Medulla oblongata (tissue), 1 donor: ENCODE measurements around the gene RPL4.
"Not testable (repeated sequence)": the region's sequence is repeated elsewhere in the genome, so short reads cannot be mapped to it uniquely, and the experiment has no call there.

Experiments
- DNase-seq: peaks from one replicate; pipeline ENCODE4 v3.0.0-alpha.2; 2015; ENCODE audit errors: extremely low spot score

RPL4 gene

GRCh38 chr15:66504563-66505429 lies at the start of gene RPL4, which contains the start of gene ZWILCH:
Gene RPL4, minus strand, starts transcription at chr15:66504855. Its CDS starts 65 bp downstream, at chr15:66504790.
Gene ZWILCH, plus strand, starts transcription at chr15:66505326. Its CDS starts 13 bp downstream, at chr15:66505339.
- peak; percentile 82 for DNase-seq

GRCh38 chr15:66545255-66545654 lies 40.6 kb upstream of the RPL4 start:
- DNase-seq: no peak

DNA sequence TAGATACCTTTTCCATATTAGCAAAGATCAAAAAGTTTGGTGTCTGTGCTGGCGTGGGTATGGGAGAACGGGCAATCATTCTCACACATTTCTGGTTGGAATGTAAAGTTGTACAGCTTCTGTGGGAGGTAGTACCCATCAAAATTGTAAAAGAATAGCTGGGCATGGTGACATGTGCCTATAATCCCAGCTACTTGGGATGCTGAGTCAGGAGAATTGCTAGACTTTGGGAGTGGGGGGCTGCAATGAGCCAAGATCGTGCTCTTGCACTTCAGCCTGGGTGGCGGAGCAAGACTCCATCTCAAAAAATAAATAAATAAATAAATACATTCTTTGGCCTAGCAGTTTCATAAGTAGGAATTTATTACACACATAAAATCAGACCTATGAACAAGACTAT lies 38.2 kb upstream of the RPL4 start:
- DNase-seq: no peak

DNA sequence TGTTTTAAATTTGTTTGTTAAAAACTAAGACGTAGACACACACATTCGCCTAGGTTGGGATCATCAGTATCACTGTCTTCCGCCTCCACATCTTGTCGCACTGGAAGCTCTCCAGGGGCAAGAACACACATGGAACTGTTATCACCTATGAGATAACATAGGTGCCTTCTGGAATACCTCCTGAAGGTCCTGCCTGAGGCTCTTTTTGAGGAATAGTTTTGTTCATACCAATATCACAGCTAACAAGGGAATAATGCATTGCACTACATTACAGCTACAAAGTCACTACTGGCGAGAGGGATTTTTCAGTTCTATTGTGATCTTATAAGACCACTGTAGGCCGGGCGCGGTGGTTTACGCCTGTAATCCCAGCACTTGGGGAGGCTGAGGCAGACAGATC lies 30.4 kb upstream of the RPL4 start:
- DNase-seq: no peak

- DNase-seq: peak; percentile 25
Observed at GRCh38 chr15:66524838-66525237, 20.2 kb upstream of the RPL4 start.

DNA sequence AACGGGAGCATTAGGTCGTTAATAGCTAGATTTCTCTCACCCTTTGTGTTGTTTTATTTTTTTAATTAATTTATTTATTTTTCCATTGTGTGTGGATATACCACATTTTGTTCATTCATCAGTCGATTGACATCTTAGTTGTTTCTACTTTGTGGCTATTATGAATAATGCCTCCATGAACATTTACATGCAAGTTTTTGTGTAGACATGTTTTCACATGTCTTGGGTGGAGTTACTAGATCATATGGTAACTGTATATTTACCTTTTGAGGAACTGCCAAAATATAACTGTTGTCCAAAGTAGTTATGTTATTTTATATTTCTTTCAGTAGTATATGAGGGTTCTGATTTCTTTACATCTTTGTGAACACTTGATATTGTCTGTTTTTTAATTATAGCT lies 19.3 kb upstream of the RPL4 start:
- DNase-seq: no peak

DNA sequence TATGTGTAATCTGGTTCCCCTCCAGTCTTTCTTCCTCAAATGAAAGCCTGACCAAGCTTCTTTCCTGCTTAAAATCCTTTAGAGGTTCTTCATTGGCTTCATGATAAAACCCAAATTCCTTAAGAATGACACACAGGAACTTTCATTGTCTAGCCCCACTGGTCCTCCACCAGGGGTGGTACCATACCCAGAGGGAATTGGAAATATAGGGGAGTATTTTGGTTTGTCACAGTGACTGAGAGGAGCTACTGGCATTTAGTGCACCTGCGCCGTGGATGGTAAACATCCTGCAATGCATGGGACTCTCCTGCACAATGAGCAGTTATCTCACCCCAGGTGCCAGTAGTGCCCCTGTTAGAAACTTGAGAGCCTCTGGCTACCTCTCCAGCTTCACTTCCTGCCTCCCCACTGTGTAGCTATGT lies 11.3 kb upstream of the RPL4 start:
- DNase-seq: no peak

DNA sequence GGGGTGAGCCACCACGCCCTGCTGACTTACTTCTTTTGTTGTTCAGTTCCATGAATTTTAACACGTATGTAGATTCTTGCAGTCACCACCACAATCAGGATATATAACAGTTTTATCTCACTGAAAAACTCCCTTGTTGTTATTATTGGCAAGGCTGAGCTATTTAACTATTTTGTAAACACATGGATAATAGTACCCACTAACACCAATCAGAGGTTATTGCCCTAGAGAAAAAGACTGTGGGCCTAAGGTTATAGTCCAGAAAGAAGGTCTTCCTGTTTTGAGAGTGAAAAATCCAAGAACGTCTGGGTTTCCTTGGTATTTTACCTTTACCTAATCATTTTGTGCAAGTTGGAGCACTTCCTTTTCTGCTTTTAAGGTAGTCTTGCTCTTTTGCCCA lies 9.9 kb upstream of the RPL4 start:
- no peak for DNase-seq

- no peak for DNase-seq
Observed at GRCh38 chr15:66508293-66508883, 3.7 kb upstream of the RPL4 start.

DNA sequence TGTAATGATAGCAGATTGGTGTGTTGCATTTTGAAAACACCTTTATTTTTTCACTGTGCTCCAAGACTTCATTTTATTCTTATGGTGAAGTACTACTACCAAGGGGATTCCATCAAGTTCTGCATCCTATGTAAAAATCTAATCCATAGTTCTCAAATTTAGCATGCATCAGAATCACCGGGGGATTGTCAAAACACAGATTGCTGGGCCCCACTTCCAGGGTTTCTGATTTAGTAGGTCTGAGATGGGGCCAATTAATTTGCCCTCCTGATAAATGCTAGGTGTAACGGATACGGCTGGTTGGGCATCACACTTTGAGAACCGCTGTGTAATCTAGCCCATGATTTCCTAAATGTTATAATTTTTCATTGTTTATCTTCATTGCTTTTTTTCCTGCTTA lies 1.2 kb upstream of the RPL4 start:
- DNase-seq: no peak

DNA sequence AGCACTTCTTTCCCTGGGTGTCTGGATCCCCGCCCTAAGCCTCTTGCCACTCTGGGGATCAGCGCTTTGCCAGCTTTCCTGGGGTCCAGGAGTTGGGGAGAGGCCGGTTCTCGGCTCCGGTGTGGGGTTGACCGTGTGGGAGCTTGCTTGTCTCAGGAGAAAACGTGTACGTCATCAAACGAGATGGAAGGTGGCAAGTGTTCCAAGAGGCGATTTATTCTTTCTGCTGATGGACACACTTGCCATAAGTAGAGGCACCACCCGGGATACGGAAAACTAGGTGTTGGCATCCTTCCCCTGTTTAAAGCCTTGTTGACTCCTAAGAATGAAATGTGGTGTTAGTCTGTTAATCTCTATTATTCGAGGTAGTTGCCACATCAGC lies 766 bp upstream of the RPL4 start:
- no peak for DNase-seq

DNA sequence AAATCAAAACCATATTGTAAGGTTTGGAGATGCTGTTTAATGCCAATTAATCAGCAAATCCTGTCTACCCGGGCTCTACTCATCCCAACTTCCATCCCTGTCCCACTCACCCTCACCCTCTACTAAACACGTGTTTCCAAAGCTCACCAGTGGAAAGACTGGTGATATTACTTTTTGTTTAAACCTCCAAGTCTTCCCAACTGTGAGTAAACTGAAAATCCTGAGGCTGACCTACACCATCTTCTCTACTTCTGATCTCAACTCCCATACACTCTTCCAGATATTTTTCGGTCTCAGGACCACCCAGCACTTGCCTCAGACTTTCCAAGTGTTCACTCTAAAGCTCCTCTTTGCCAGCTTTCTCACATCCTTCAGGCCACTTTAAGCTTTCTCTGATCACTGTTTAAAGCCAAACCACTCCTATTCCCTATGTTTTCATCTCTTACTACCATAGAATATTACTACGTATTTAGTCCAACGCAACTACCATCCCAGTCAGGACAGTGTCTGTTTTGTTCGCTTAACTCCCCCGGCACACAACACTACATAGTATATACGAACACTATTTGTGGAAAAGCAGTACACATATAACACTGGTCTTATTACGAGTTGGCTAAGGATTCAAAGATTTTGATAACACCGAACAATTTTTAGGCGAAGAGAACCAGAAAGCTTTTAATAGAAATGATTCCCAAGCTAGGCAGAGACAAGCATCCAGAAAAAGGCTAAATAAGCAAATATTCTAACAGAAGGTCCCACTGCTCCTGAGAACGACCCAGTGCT lies 684 bp downstream of the RPL4 start:
- no peak for DNase-seq

- DNase-seq: not testable (repeated sequence)
Observed at GRCh38 chr15:66503041-66503648, 1.5 kb downstream of the RPL4 start.

GRCh38 chr15:66502491-66502890 lies 2.2 kb downstream of the RPL4 start:
- no peak for DNase-seq

- DNase-seq: not testable (repeated sequence)
Observed at GRCh38 chr15:66500346-66500745, 4.3 kb downstream of the RPL4 start.

- peak; percentile 29 for DNase-seq
Observed at GRCh38 chr15:66498501-66499386, 5.9 kb downstream of the RPL4 start.

DNA sequence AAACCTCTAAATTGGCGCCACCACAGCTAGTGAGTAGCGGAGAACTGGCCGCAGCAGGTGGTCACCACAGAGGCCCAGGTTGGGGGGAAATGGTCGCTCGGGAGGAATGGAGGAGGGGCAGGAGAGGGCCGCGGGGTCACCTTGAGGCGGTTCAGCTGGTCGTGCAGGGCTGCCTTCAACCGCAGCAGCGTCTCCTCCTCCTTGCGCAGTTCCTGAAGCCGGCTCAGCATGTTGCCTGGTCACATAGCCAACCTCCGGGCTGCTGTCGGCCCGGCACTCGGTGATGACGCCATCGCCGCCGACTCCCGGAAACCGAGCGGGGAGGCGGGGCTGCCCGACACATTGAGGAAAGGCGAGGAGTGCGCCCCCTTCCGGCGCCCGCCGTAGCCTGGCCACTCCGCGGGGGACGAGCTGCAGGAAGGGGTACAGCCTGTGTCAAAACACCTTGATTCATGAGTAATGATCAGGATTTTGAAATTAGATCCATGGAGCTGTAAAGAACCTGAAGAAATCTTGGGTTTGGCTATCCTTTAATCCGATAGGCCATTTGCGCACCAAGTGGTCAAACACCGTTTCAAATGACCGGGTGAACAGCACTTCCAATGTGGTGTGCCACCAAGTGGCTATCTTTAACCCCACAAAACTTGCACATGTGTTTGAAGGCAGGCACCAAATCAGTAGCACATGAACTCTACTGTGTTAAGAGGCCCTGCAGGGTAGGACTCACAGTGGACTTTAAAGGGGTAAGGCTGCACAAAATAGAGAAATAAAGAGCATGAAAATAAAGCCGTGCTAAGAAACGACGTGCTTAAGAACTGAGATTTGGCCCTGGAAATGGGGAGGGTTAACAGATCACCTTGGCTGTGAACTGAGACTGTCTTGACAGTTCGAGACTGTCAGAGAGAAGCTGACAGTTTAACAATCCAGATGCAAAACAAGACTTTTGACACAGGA lies 6.9 kb downstream of the RPL4 start, which contains the start of gene SNAPC5:
SNAPC5 (minus strand) TSS at position 261 of the 954 bp plus-strand sequence; CDS start at position 230, 31 bp downstream.
- DNase-seq: peak; percentile 94

GRCh38 chr15:66496951-66497501 lies 7.6 kb downstream of the RPL4 start:
- DNase-seq: no peak

DNA sequence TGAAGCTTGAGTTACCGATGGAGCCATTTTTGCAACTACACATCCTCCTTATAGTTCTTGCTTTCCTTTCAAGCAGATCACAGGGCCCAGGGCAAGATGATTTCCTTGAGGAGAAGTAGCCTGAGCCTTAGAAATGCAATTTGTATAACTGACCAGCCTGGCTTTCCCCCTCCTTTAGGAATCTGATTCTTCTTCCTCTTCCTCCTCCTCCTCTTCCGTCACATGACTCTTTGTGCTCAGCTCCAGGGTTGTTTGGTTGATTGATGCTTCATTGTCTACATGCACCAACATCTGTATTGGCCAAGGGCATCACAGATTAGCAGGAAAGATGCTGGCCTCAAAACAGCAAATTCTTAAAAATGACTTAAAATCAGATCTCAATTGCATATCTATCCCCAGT lies 10.4 kb downstream of the RPL4 start:
- DNase-seq: no peak
